HTR-8/SVneo (cell line): Measurements from ENCODE around the gene SP5.
"Not testable (repeated sequence)": the region's sequence is repeated elsewhere in the genome, so short reads cannot be mapped to it uniquely, and the experiment has no call there.

Source experiments
- DNase-seq: peaks from one replicate; pipeline ENCODE4 v3.0.0; 2011; ENCODE audit warnings: low spot score, mixed read lengths; ENCODE audit not compliant: insufficient read length
- FAIRE-seq: peaks from 2 replicates; lab custom pipeline; 2011; peaks lifted over from hg19 to GRCh38; lab: Jason Lieb, UNC

Gene SP5

GRCh38 chr2:170737406-170737805 is 22.3 kb downstream of the SP5 start:
- no peak for FAIRE-seq
- DNase-seq, result no peak

GRCh38 chr2:170737821-170738220 is 22.7 kb downstream of the SP5 start:
- no peak for FAIRE-seq

GRCh38 chr2:170739048-170739447 is 23.9 kb downstream of the SP5 start:
- peak; percentile 38 for FAIRE-seq
- peak; percentile 74 for DNase-seq

More at GRCh38 chr2:170737821-170738220, 22.7 kb downstream of the SP5 start:
- no peak for DNase-seq

- no peak for DNase-seq
- FAIRE-seq, result no peak
These were observed 24.4 kb downstream of the SP5 start for GRCh38 chr2:170739507-170740046.

GRCh38 chr2:170740660-170741059 is 25.5 kb downstream of the SP5 start:
- DNase-seq, result no peak

GRCh38 chr2:170742000-170742399 is 26.9 kb downstream of the SP5 start:
- FAIRE-seq, result no peak
- DNase-seq, result no peak

More at GRCh38 chr2:170740660-170741059, 25.5 kb downstream of the SP5 start:
- FAIRE-seq, result no peak

GRCh38 chr2:170742896-170743529 is 27.9 kb downstream of the SP5 start:
- DNase-seq (no peak), FAIRE-seq (no peak)

GRCh38 chr2:170743530-170744239 is 28.5 kb downstream of the SP5 start:
- no peak for DNase-seq
- no peak for FAIRE-seq

GRCh38 chr2:170744248-170745002 is 29.3 kb downstream of the SP5 start:
- DNase-seq (no peak), FAIRE-seq (no peak)

GRCh38 chr2:170745305-170745704 is 30.2 kb downstream of the SP5 start:
- FAIRE-seq, result no peak
- DNase-seq, result no peak

- DNase-seq, result no peak
- FAIRE-seq, result no peak
These were observed 32.8 kb downstream of the SP5 start for GRCh38 chr2:170747921-170748320.

- FAIRE-seq, result not testable (repeated sequence)
These were observed 36.4 kb downstream of the SP5 start for GRCh38 chr2:170751555-170751954.

GRCh38 chr2:170761572-170761971 is 46.4 kb downstream of the SP5 start:
- DNase-seq (no peak), FAIRE-seq (no peak)

More at GRCh38 chr2:170751555-170751954, 36.4 kb downstream of the SP5 start:
- not testable (repeated sequence) for DNase-seq

GRCh38 chr2:170762760-170763159 is 47.6 kb downstream of the SP5 start:
- FAIRE-seq (no peak), DNase-seq (no peak)

GRCh38 chr2:170763232-170763631 is 48.1 kb downstream of the SP5 start:
- FAIRE-seq, result no peak
- no peak for DNase-seq

GRCh38 chr2:170764880-170765261 is 49.7 kb downstream of the SP5 start:
- DNase-seq (no peak), FAIRE-seq (no peak)

GRCh38 chr2:170766693-170767092 is 51.6 kb downstream of the SP5 start:
- no peak for FAIRE-seq
- no peak for DNase-seq
